Muscle of leg (tissue), 11 donors: Measurements from ENCODE around the gene ZWILCH. TPM values are rescaled to one million over a fixed set of nuclear protein-coding genes. Genes with fewer than 3 reads are reported as not detected.

ENCODE experiments used
- DNase-seq: peaks from one replicate; pipeline ENCODE4 v3.0.0; 2013
- H3K27ac ChIP-seq: one replicate; pipeline ENCODE4 v1.5.1; 2013; ENCODE audit warnings: mild to moderate bottlenecking, low read length, control low read depth
- H3K27me3 ChIP-seq: one replicate; pipeline ENCODE4 v1.6.1; 2013; ENCODE audit warnings: low read length; ENCODE audit not compliant: control insufficient read depth, insufficient read depth
- H3K36me3 ChIP-seq: one replicate; pipeline ENCODE4 v1.6.1; 2013; ENCODE audit warnings: low read length; ENCODE audit not compliant: control insufficient read depth, insufficient read depth
- H3K4me1 ChIP-seq: one replicate; pipeline ENCODE4 v1.6.1; 2013; ENCODE audit warnings: low read length; ENCODE audit not compliant: control insufficient read depth, insufficient read depth
- H3K4me3 ChIP-seq: one replicate; pipeline ENCODE4 v1.5.1; 2013; ENCODE audit warnings: low read length, control low read depth
- H3K9me3 ChIP-seq: replicated peaks from 2 replicates; pipeline ENCODE4 v1.6.1; 2013; ENCODE audit warnings: low read depth, low read length; ENCODE audit not compliant: control insufficient read depth
- WGBS: methylation state at CpG from one replicate; pipeline ENCODE4 v1.1.5; 2013; ENCODE audit warnings: missing lambda C conversion rate; ENCODE audit not compliant: insufficient coverage; 5-methylcytosine and 5-hydroxymethylcytosine counted together
- polyA plus RNA-seq, 8 donors: library from polyadenylated mRNA; unstranded; fragments of 120-200 nt; gene quantifications; one replicate each; pipeline versions ENCODE4 v1.2.1 to v1.2.3, GENCODE V29; 2013; ENCODE audit warnings: inconsistent platforms in 1 of 8, low replicate concordance in 1 of 8; ENCODE audit not compliant: insufficient read length in 8 of 8, insufficient read depth in 1 of 8
- total RNA-seq: library from RNA; stranded (reverse); fragments of 120-200 nt; gene quantifications from one replicate; pipeline ENCODE4 v1.2.4, GENCODE V29; 2013

The ZWILCH gene
- total and polyA plus RNA-seq, 9 donors = 12.4 to 20.9 (median 16.2) TPM

DNA sequence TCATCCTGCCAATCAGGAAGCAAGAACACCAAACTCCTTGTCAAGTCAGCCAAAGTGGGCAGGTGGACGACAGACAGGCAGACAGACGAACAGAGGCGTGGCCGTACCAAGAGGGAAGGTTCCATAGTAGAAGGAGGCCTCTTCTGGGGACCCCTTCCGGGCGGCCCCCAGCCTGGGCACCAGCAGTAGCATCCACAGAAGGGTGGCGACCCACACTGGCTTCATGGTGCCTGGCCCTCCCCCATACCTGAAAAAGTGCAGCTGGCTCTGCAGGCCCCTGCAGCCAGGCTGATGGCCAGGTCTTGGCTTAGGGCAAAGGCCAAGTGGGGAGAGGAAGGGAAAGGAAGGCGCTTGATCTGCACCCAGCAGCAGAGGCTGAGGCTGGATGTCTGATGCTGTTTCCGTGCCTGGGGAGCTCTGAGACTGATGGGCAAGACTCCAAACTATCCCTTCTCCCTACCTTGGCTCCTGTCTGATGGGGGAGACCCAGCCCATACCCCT, 60.1 kb downstream of the ZWILCH start:
- Histone ChIP-seq H3K27ac (no peak overlapping the region), H3K4me3 (no peak overlapping the region), H3K27me3 (no peaks in the 10 kb centered on the region), H3K36me3 (no peaks in the 10 kb centered on the region), H3K4me1 (peaks cover 10% of the 10 kb centered on the region), H3K9me3 (no peaks in the 10 kb centered on the region)
- 66% methylated on average over 3 of the region's 9 CpGs for WGBS
- DNase-seq = no peak

DNA sequence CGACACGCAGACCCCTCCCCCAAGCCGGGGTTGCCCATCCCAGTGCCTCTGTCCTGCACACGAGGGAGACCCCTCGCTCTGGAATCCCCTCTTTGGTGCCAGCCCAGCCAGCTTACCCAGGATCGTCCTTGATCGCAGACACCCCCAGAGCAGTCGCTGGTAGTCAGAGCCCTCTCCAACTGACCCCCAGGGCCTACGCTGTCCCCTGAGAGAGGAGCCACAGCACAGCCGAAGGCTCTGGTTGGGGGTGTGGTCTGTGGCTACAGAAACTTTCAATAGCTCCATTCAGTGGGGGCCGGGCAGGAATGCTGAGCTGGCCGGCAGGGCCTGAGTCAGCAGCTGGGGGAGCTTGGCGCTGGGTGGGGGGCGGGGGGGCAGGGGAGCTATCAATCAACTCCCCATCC, 60.6 kb downstream of the ZWILCH start, which contains the start of gene LCTL:
TSS of gene LCTL (minus strand) at position 258 of the 404 bp plus-strand sequence. CDS start 633 bp downstream, outside the sequence.
- WGBS = 20% methylated on average over 5 of the region's 14 CpGs
- no peak within 1 kb of the TSS for H3K27ac ChIP-seq
- DNase-seq = peak; percentile 30
- no peak within 1 kb of the TSS for H3K4me3 ChIP-seq
- H3K36me3 ChIP-seq = no peaks in the 10 kb centered on the region
- H3K4me1 ChIP-seq = peaks cover 10% of the 10 kb centered on the region
- H3K27me3 ChIP-seq = no peaks in the 10 kb centered on the region
- no peaks in the 10 kb centered on the region for H3K9me3 ChIP-seq

- Histone ChIP-seq H3K4me3 (no peak overlapping the region), H3K36me3 (no peaks in the 10 kb centered on the region), H3K4me1 (peaks cover 10% of the 10 kb centered on the region), H3K27ac (no peak overlapping the region), H3K9me3 (no peaks in the 10 kb centered on the region), H3K27me3 (no peaks in the 10 kb centered on the region)
- 67% methylated on average over 7 of the region's 15 CpGs for WGBS
- peak; percentile 72 for DNase-seq
Observed at GRCh38 chr15:66566963-66567531, 61.9 kb downstream of the ZWILCH start.

- WGBS = 86% methylated on average over 7 of the region's 7 CpGs
Observed at GRCh38 chr15:66567897-66568296, 62.8 kb downstream of the ZWILCH start.

DNA sequence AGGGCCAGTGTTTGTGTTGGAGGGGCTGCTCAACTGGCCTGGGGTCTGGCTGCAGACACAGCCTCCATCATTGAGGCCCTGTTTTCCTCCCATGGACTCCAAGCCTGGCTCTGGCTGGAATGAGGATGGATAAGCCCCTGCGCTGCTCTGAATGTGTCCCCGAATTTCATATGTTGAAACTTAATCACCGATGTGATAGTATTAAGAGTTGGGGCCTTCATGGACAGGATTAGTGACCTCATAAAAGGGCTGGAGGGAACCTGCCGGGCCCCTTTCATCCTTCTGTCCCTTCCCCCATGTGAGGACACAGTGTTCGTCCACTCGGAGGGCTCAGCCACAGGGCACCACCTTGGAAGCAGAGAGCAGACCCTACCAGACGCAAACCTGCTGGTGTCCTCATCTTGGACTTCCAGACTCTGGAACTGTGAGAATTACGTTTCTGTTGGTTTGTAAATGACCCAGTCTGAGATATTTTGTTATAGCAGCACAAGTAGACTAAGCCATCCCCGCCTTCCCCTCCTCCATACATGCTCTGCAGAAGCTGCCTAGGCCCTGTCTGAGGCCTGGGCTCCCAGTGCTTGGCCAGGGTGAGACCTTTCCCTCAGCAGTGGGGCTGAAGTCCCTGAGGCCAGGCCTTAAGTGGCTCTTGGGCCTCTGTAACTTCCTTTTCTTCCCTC, 64.5 kb downstream of the ZWILCH start:
- Histone ChIP-seq H3K4me3 (no peak overlapping the region), H3K27ac (no peak overlapping the region), H3K9me3 (no peaks in the 10 kb centered on the region), H3K4me1 (peaks cover 23% of the 10 kb centered on the region), H3K36me3 (no peaks in the 10 kb centered on the region), H3K27me3 (no peaks in the 10 kb centered on the region)
- DNase-seq = no peak
- 100% methylated on average over 2 of the region's 9 CpGs for WGBS

More at GRCh38 chr15:66567897-66568296, 62.8 kb downstream of the ZWILCH start:
- H3K36me3 ChIP-seq = no peaks in the 10 kb centered on the region
- no peaks in the 10 kb centered on the region for H3K9me3 ChIP-seq
- no peak overlapping the region for H3K4me3 ChIP-seq
- no peak overlapping the region for H3K27ac ChIP-seq
- H3K27me3 ChIP-seq = no peaks in the 10 kb centered on the region
- H3K4me1 ChIP-seq = peaks cover 10% of the 10 kb centered on the region
- DNase-seq = no peak

DNA sequence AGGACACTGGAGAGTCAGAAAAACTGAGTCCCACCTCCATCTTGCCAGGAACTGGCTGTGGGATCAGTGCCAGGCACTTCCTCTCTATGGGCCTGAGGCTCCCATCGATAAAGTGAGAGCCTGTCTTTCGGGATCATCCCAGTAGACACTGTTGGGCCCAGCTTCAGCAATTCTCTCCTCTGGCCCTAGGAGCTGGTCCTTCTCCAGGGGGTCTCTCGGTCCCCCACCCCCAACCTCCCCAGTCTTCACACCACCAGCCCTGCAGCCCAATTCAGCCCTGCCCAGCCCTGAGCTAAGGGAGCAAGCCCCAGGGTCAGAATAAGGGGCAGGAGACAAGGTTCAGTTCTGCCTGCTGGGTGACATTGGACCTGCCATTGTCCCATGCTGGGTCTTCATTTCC, 65.2 kb downstream of the ZWILCH start:
- H3K4me1 ChIP-seq = peaks cover 27% of the 10 kb centered on the region
- no peak overlapping the region for H3K4me3 ChIP-seq
- WGBS = 82% methylated on average over 3 of the region's 3 CpGs
- no peak for DNase-seq
- no peak overlapping the region for H3K27ac ChIP-seq
- H3K9me3 ChIP-seq = no peaks in the 10 kb centered on the region
- H3K27me3 ChIP-seq = no peaks in the 10 kb centered on the region
- H3K36me3 ChIP-seq = no peaks in the 10 kb centered on the region

DNA sequence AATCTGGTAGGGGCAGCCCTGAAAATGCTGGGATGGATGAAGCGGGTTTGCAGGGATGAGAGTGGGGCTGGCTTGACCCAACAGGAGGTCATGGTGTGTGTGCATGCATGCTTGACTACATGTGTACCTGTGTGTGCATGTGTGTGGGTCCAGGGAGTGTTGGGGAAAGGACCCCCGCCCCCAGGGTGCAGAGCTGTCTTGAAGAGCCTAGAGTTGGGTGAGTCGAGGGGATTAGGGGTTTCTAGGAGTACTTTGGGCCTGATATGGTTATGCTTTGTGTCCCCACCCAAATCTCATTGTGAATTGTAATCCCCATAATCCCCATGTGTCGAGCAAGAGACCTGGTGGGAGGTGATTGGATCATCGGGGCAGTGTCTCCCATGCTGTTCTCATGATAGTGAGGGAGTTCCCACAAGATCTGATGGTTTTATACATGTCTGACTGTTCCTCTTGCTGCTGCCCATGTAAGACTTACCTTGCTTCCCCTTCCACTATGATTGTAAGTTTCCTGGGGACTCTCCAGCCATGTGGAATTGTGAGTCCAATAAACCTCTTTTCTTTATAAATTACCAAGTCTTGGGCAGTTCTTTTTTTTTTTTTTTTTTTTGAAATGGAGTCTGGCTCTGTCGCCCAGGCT, 65.8 kb downstream of the ZWILCH start:
- Histone ChIP-seq H3K27me3 (no peaks in the 10 kb centered on the region), H3K4me1 (peaks cover 20% of the 10 kb centered on the region), H3K4me3 (no peak overlapping the region), H3K36me3 (no peaks in the 10 kb centered on the region), H3K9me3 (no peaks in the 10 kb centered on the region), H3K27ac (no peak overlapping the region)
- no peak for DNase-seq
- 100% methylated on average over 1 of the region's 6 CpGs for WGBS

- no peaks in the 10 kb centered on the region for H3K9me3 ChIP-seq
- no peaks in the 10 kb centered on the region for H3K27me3 ChIP-seq
- DNase-seq = no peak
- no peak overlapping the region for H3K27ac ChIP-seq
- peaks cover 17% of the 10 kb centered on the region for H3K4me1 ChIP-seq
- WGBS = 83% methylated on average over 3 of the region's 4 CpGs
- H3K4me3 ChIP-seq = no peak overlapping the region
- no peaks in the 10 kb centered on the region for H3K36me3 ChIP-seq
Observed at GRCh38 chr15:66572146-66572545, 67.0 kb downstream of the ZWILCH start.

DNA sequence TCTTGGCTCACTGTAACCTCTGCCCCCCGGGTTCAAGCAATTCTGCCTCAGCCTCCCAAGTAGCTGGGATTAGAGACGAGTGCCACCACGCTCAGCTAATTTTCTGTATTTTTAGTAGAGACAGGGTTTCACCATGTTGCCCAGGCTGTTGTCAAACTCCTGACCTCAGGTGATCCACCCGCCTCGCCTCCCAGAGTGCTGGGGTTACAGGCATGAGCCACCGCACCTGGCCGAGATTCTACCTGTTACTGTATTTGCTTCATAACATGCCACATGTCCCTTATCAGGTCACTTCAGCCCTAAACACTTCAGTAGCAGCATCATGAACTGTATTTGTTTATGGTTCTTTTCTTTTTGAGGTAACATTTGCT, 68.2 kb downstream of the ZWILCH start:
- Histone ChIP-seq H3K27me3 (no peaks in the 10 kb centered on the region), H3K27ac (peak overlapping the region; percentile 89), H3K4me3 (no peak overlapping the region), H3K36me3 (no peaks in the 10 kb centered on the region), H3K9me3 (no peaks in the 10 kb centered on the region), H3K4me1 (peaks cover 17% of the 10 kb centered on the region)
- WGBS = 89% methylated on average over 2 of the region's 7 CpGs
- DNase-seq = no peak
